Tibial artery (tissue), 4 donors: ENCODE measurements around the gene ID2.
A peak's percentile ranks its signal among the peaks of the same experiment; 100 is the strongest.

Experiments used
- DNase-seq, 2 donors: peaks; one replicate each; pipeline ENCODE4 v3.0.0-alpha.2; 2019
- H3K27ac ChIP-seq, 2 donors: fragments of 200-600 bp; sonication (generic) in 1 of 2; 1 replicate in 1 of 2; 2 replicates in 1 of 2; pipeline ENCODE4 v1.5.1; 2018 to 2019; ENCODE audit warnings: mild to moderate bottlenecking in 1 of 2
- H3K27me3 ChIP-seq, 2 donors: fragments of 200-600 bp; sonication (generic) in 1 of 2; one replicate each; pipeline versions ENCODE4 v1.5.1 to v1.6.0; 2016 to 2019
- H3K36me3 ChIP-seq, 3 donors: fragments of 200-600 bp; sonication (generic) in 2 of 3; one replicate each; pipeline ENCODE4 v1.5.1; 2016 to 2019; ENCODE audit warnings: mild to moderate bottlenecking in 2 of 3
- H3K4me1 ChIP-seq, 4 donors: fragments of 200-600 bp; sonication (generic) in 2 of 4; 1 replicate in 3 of 4; 2 replicates in 1 of 4; pipeline ENCODE4 v1.5.1; 2016 to 2019
- H3K4me3 ChIP-seq, 2 donors: fragments of 200-600 bp; sonication (generic) in 1 of 2; 1 replicate in 1 of 2; 2 replicates in 1 of 2; pipeline ENCODE4 v1.5.1; 2018 to 2019; ENCODE audit warnings: mild to moderate bottlenecking in 2 of 2
- H3K9me3 ChIP-seq, 3 donors: fragments of 200-600 bp; sonication (generic) in 1 of 3; one replicate each; pipeline ENCODE4 v1.5.1; 2016 to 2019
- CTCF ChIP-seq, 2 experiments: fragments of 200-600 bp in 1 of 2; fragments of 450-650 bp in 1 of 2; IDR thresholded peaks; one replicate each; pipeline ENCODE4 v1.5.1; 2017 to 2019; ENCODE audit warnings: antibody characterized with exemption in 2 of 2, mild to moderate bottlenecking in 1 of 2, moderate library complexity in 1 of 2
- intact Hi-C: fragments of 100-400 bp; cut with DNase I; formaldehyde crosslinking; loops from one replicate; pipeline ENCODE4 v1.15.0; 2023; ENCODE audit warnings: low total_unique reads

ID2 gene

DNA sequence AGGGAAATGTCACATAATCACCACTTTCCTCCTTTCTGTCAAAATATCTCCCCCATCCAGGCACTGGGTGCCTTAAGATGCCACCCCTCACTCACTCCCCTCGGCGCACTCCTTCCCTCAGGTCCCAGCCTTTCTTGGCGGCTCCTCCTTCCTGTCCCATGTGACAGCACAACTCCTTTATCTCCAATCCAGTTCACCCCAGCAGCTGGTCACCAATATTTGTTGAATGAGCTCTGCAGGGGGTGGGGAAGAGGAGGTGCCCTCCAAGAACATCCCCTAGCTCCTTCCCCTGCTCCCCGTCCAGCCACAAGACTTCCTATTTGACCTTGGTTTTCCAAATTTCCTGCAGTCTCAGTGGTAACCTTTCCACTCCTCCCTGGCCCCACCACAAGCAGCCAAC is 31.6 kb upstream of the ID2 start:
- H3K36me3 ChIP-seq = no peaks in the 10 kb centered on the region
- H3K9me3 ChIP-seq = no peaks in the 10 kb centered on the region
- DNase-seq = no peak
- H3K27me3 ChIP-seq = no peaks in the 10 kb centered on the region
- no peak overlapping the region for H3K27ac ChIP-seq
- no peak overlapping the region for H3K4me3 ChIP-seq
- H3K4me1 ChIP-seq = no peaks in the 10 kb centered on the region
- TF ChIP-seq CTCF (IDR thresholded peaks at IDR 0.05) = no peak
- intact Hi-C loops = no loop called here

DNA sequence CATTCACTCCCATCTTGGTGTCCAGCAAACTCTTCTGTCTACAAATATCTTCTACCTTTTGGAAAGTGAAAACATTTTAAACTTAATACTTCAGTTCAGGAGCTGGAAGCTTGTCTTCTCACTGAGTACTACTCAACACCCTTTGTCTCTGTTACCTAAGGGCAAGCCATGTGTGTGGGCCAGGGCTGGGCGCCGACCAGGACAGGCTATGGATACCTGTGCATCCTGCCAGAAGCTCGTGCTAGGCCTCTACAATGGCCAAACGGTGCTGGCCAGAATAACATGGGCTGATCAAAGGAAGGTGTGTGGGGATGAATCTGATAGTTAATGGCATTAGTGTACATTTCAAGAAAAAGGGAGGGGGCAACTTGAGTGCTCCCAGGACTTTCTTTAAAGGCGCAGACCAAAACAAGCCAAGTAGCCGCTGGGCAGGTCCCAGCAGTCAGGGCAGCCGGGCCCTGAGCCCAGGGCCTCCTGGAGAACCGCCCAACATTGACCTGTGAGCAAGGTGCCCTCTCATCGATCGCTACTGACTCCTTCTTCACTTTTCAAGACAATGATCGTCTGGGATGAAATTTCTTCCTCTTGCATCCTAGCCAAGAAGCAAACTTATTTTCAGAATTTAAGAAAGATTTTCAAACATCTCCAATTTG is 29.0 kb upstream of the ID2 start:
- H3K4me3 ChIP-seq = no peak overlapping the region
- H3K9me3 ChIP-seq = no peaks in the 10 kb centered on the region
- H3K27ac ChIP-seq = no peak overlapping the region
- no peaks in the 10 kb centered on the region for H3K27me3 ChIP-seq
- intact Hi-C loops = no loop called here
- DNase-seq = peak in 1 of 2 donors; percentile 15
- TF ChIP-seq CTCF (IDR thresholded peaks at IDR 0.05) = no peak
- no peaks in the 10 kb centered on the region for H3K36me3 ChIP-seq
- H3K4me1 ChIP-seq = no peaks in the 10 kb centered on the region

GRCh38 chr2:8653485-8653884 is 28.4 kb upstream of the ID2 start:
- no peaks in the 10 kb centered on the region for H3K4me1 ChIP-seq
- H3K9me3 ChIP-seq = no peaks in the 10 kb centered on the region
- H3K27ac ChIP-seq = no peak overlapping the region
- H3K27me3 ChIP-seq = no peaks in the 10 kb centered on the region
- no peak for TF ChIP-seq CTCF (IDR thresholded peaks at IDR 0.05)
- intact Hi-C loops = no loop called here
- H3K4me3 ChIP-seq = no peak overlapping the region
- peak in 1 of 2 donors; percentile 5 for DNase-seq
- H3K36me3 ChIP-seq = no peaks in the 10 kb centered on the region

- no peaks in the 10 kb centered on the region for H3K4me1 ChIP-seq
- no peak for TF ChIP-seq CTCF (IDR thresholded peaks at IDR 0.05)
- intact Hi-C loops = no loop called here
- no peaks in the 10 kb centered on the region for H3K27me3 ChIP-seq
- H3K36me3 ChIP-seq = no peaks in the 10 kb centered on the region
- H3K9me3 ChIP-seq = no peaks in the 10 kb centered on the region
- H3K27ac ChIP-seq = no peak overlapping the region
- DNase-seq = no peak
- H3K4me3 ChIP-seq = no peak overlapping the region
Measured at GRCh38 chr2:8654041-8654440, 27.8 kb upstream of the ID2 start.

DNA sequence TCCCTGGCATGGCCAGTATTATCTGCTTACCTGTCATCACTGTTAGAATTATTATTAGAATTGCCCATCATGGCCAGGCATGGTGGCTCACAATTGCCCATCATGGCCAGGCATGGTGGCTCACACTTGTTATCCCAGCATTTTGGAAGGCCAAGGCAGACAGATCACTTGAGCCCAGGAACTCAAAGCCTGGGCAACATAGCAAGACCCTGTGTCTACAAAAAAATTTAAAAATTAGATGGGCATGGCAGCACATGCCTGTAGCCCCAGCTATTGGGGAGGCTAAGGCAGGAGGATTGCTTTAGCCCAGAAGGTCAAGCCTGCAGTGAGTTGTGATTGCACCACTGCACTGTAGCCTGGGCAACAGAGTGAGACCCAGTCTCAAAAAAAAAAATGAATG is 27.4 kb upstream of the ID2 start:
- Histone ChIP-seq H3K4me1 (no peaks in the 10 kb centered on the region), H3K36me3 (no peaks in the 10 kb centered on the region), H3K9me3 (no peaks in the 10 kb centered on the region), H3K27me3 (no peaks in the 10 kb centered on the region), H3K4me3 (no peak overlapping the region), H3K27ac (no peak overlapping the region)
- TF ChIP-seq CTCF (IDR thresholded peaks at IDR 0.05) = no peak
- peak in 1 of 2 donors; percentile 9 for DNase-seq
- intact Hi-C loops = no loop called here

DNA sequence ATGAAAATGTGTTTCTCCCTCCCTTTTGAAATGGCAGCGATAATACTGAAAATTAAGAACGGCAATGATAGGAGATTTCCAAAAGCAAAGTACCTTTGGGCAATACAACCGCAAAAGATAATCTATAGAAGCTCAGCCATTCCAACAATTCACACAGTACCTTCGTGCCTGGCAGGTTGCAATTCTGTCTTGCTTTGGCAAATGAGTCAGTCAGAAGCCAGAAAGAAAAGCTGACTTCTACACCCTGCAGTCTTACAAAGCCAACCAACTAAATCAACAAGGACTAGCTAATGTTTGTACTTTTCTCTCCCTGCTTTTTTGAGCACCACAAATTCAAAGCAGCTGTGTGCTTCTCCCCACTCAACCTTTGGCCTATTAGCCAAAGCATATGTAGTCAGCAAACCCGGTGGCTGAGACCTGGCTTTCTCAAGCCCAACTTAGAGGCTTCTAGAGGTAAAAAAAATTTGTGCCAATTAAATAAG is 25.7 kb upstream of the ID2 start:
- Histone ChIP-seq H3K27me3 (no peaks in the 10 kb centered on the region), H3K4me1 (no peaks in the 10 kb centered on the region)

More for the DNA sequence above, 25.7 kb upstream of the ID2 start:
- DNase-seq = no peak
- TF ChIP-seq CTCF (IDR thresholded peaks at IDR 0.05) = no peak
- Histone ChIP-seq H3K4me3 (no peak overlapping the region), H3K36me3 (no peaks in the 10 kb centered on the region), H3K9me3 (no peaks in the 10 kb centered on the region), H3K27ac (no peak overlapping the region)
- intact Hi-C loops = no loop called here
